Activated CD4-positive, CD25-positive, alpha-beta regulatory T cell treated with anti-CD3 and anti-CD28 coated beads, Interleukin-2, amount 50 U/mL, for 72 hours (primary cell): ENCODE measurements around the gene LARGE1.
"Not testable (repeated sequence)": the region's sequence is repeated elsewhere in the genome, so short reads cannot be mapped to it uniquely, and the experiment has no call there.

Source experiments
- DNase-seq: peaks from one replicate; pipeline ENCODE4 v3.0.0; 2021

The LARGE1 gene

GRCh38 chr22:33584152-33584551 is 336.1 kb downstream of the LARGE1 start:
- DNase-seq, result no peak

GRCh38 chr22:33582822-33583400 is 337.4 kb downstream of the LARGE1 start:
- no peak for DNase-seq

GRCh38 chr22:33580310-33580709 is 340.0 kb downstream of the LARGE1 start:
- DNase-seq, result no peak

GRCh38 chr22:33579448-33580093 is 340.7 kb downstream of the LARGE1 start:
- DNase-seq, result no peak

GRCh38 chr22:33578752-33579151 is 341.5 kb downstream of the LARGE1 start:
- no peak for DNase-seq

- DNase-seq, result no peak
Observed at GRCh38 chr22:33577862-33578411, 342.3 kb downstream of the LARGE1 start.

GRCh38 chr22:33576205-33576604 is 344.1 kb downstream of the LARGE1 start:
- no peak for DNase-seq

- no peak for DNase-seq
Observed at GRCh38 chr22:33575771-33576170, 344.5 kb downstream of the LARGE1 start.

GRCh38 chr22:33575041-33575440 is 345.2 kb downstream of the LARGE1 start:
- DNase-seq, result no peak

GRCh38 chr22:33573479-33573878 is 346.8 kb downstream of the LARGE1 start:
- DNase-seq, result no peak

GRCh38 chr22:33572086-33572485 is 348.2 kb downstream of the LARGE1 start:
- DNase-seq, result no peak

GRCh38 chr22:33570110-33570509 is 350.2 kb downstream of the LARGE1 start:
- DNase-seq, result no peak

GRCh38 chr22:33569559-33569958 is 350.7 kb downstream of the LARGE1 start:
- no peak for DNase-seq

- DNase-seq, result no peak
Observed at GRCh38 chr22:33569018-33569417, 351.3 kb downstream of the LARGE1 start.

GRCh38 chr22:33566495-33566894 is 353.8 kb downstream of the LARGE1 start:
- DNase-seq, result not testable (repeated sequence)

- DNase-seq, result no peak
Observed at GRCh38 chr22:33565580-33565995, 354.7 kb downstream of the LARGE1 start.

- DNase-seq, result no peak
Observed at GRCh38 chr22:33564683-33565082, 355.6 kb downstream of the LARGE1 start.

GRCh38 chr22:33563220-33563964 is 356.9 kb downstream of the LARGE1 start:
- DNase-seq, result no peak

GRCh38 chr22:33562501-33562900 is 357.8 kb downstream of the LARGE1 start:
- no peak for DNase-seq

GRCh38 chr22:33561149-33561807 is 359.0 kb downstream of the LARGE1 start:
- no peak for DNase-seq

- DNase-seq, result no peak
Observed at GRCh38 chr22:33557836-33558235, 362.4 kb downstream of the LARGE1 start.

- no peak for DNase-seq
Observed at GRCh38 chr22:33555814-33556522, 364.3 kb downstream of the LARGE1 start.

GRCh38 chr22:33553493-33553892 is 366.8 kb downstream of the LARGE1 start:
- DNase-seq, result no peak
